ENCODE measurements around the gene MRGPRF.

Gene MRGPRF

GRCh38 chr11:68970921-68971636, 42.0 kb downstream of the MRGPRF start:
- Histone ChIP-seq H3K27ac (ENCODE audit: low read length) (no peak overlapping the region), H3K9me3 (ENCODE audit: control insufficient read depth in 2 of 2, low read length in 2 of 2) (peaks cover 0 to 2% of the 10 kb centered on the region in 2 donors), H3K4me3 (ENCODE audit: low read length in 2 of 2) (no peak overlapping the region), H3K36me3 (ENCODE audit: control insufficient read depth in 2 of 2, insufficient read depth in 2 of 2, low read length in 2 of 2) (no peaks in the 10 kb centered on the region), H3K4me1 (ENCODE audit: control insufficient read depth, insufficient read depth, low read length) (peaks cover 7% of the 10 kb centered on the region), H3K27me3 (ENCODE audit: control insufficient read depth in 1 of 2, insufficient read depth in 2 of 2, low read length in 2 of 2) (no peaks in the 10 kb centered on the region), H3K9ac (ENCODE audit: low read length in 2 of 2) (no peak overlapping the region)

- Histone ChIP-seq H3K27ac (ENCODE audit: low read length) (no peak overlapping the region), H3K36me3 (ENCODE audit: control insufficient read depth in 2 of 2, insufficient read depth in 2 of 2, low read length in 2 of 2) (no peaks in the 10 kb centered on the region), H3K9me3 (ENCODE audit: control insufficient read depth in 2 of 2, low read length in 2 of 2) (peaks cover 0 to 2% of the 10 kb centered on the region in 2 donors), H3K4me1 (ENCODE audit: control insufficient read depth, insufficient read depth, low read length) (peaks cover 7% of the 10 kb centered on the region), H3K27me3 (ENCODE audit: control insufficient read depth in 1 of 2, insufficient read depth in 2 of 2, low read length in 2 of 2) (no peaks in the 10 kb centered on the region), H3K4me3 (ENCODE audit: low read length in 2 of 2) (no peak overlapping the region), H3K9ac (ENCODE audit: low read length in 2 of 2) (no peak overlapping the region)
Measured at GRCh38 chr11:68969386-68969785, 43.7 kb downstream of the MRGPRF start.

GRCh38 chr11:68968306-68969250, 44.5 kb downstream of the MRGPRF start:
- no peaks in the 10 kb centered on the region for H3K36me3 ChIP-seq (ENCODE audit: control insufficient read depth in 2 of 2, insufficient read depth in 2 of 2, low read length in 2 of 2)
- H3K4me1 ChIP-seq (ENCODE audit: control insufficient read depth, insufficient read depth, low read length) = peaks cover 5% of the 10 kb centered on the region
- no peaks in the 10 kb centered on the region for H3K27me3 ChIP-seq (ENCODE audit: control insufficient read depth in 1 of 2, insufficient read depth in 2 of 2, low read length in 2 of 2)
- H3K9ac ChIP-seq (ENCODE audit: low read length in 2 of 2) = no peak overlapping the region
- no peak overlapping the region for H3K4me3 ChIP-seq (ENCODE audit: low read length in 2 of 2)
- H3K9me3 ChIP-seq (ENCODE audit: control insufficient read depth in 2 of 2, low read length in 2 of 2) = peaks cover 0 to 2% of the 10 kb centered on the region in 2 donors
- H3K27ac ChIP-seq (ENCODE audit: low read length) = no peak overlapping the region

GRCh38 chr11:68966894-68967780, 45.9 kb downstream of the MRGPRF start:
- H3K9me3 ChIP-seq (ENCODE audit: control insufficient read depth in 2 of 2, low read length in 2 of 2) = peaks cover 0 to 2% of the 10 kb centered on the region in 2 donors
- H3K27me3 ChIP-seq (ENCODE audit: control insufficient read depth in 1 of 2, insufficient read depth in 2 of 2, low read length in 2 of 2) = no peaks in the 10 kb centered on the region
- no peaks in the 10 kb centered on the region for H3K36me3 ChIP-seq (ENCODE audit: control insufficient read depth in 2 of 2, insufficient read depth in 2 of 2, low read length in 2 of 2)
- no peaks in the 10 kb centered on the region for H3K4me1 ChIP-seq (ENCODE audit: control insufficient read depth, insufficient read depth, low read length)
- H3K4me3 ChIP-seq (ENCODE audit: low read length in 2 of 2) = no peak overlapping the region
- H3K27ac ChIP-seq (ENCODE audit: low read length) = no peak overlapping the region
- H3K9ac ChIP-seq (ENCODE audit: low read length in 2 of 2) = no peak overlapping the region

GRCh38 chr11:68965901-68966853, 46.9 kb downstream of the MRGPRF start:
- Histone ChIP-seq H3K27me3 (ENCODE audit: control insufficient read depth in 1 of 2, insufficient read depth in 2 of 2, low read length in 2 of 2) (no peaks in the 10 kb centered on the region), H3K9me3 (ENCODE audit: control insufficient read depth in 2 of 2, low read length in 2 of 2) (peaks cover 0 to 2% of the 10 kb centered on the region in 2 donors), H3K27ac (ENCODE audit: low read length) (no peak overlapping the region), H3K4me1 (ENCODE audit: control insufficient read depth, insufficient read depth, low read length) (no peaks in the 10 kb centered on the region), H3K36me3 (ENCODE audit: control insufficient read depth in 2 of 2, insufficient read depth in 2 of 2, low read length in 2 of 2) (no peaks in the 10 kb centered on the region), H3K4me3 (ENCODE audit: low read length in 2 of 2) (no peak overlapping the region), H3K9ac (ENCODE audit: low read length in 2 of 2) (no peak overlapping the region)

GRCh38 chr11:68963779-68964178, 49.3 kb downstream of the MRGPRF start:
- no peaks in the 10 kb centered on the region for H3K27me3 ChIP-seq (ENCODE audit: control insufficient read depth in 1 of 2, insufficient read depth in 2 of 2, low read length in 2 of 2)
- no peak overlapping the region for H3K27ac ChIP-seq (ENCODE audit: low read length)
- no peaks in the 10 kb centered on the region for H3K36me3 ChIP-seq (ENCODE audit: control insufficient read depth in 2 of 2, insufficient read depth in 2 of 2, low read length in 2 of 2)
- peaks cover 0 to 2% of the 10 kb centered on the region in 2 donors for H3K9me3 ChIP-seq (ENCODE audit: control insufficient read depth in 2 of 2, low read length in 2 of 2)
- H3K4me3 ChIP-seq (ENCODE audit: low read length in 2 of 2) = no peak overlapping the region
- H3K4me1 ChIP-seq (ENCODE audit: control insufficient read depth, insufficient read depth, low read length) = no peaks in the 10 kb centered on the region
- no peak overlapping the region for H3K9ac ChIP-seq (ENCODE audit: low read length in 2 of 2)

- H3K4me3 ChIP-seq (ENCODE audit: low read length in 2 of 2) = no peak overlapping the region
- no peaks in the 10 kb centered on the region for H3K36me3 ChIP-seq (ENCODE audit: control insufficient read depth in 2 of 2, insufficient read depth in 2 of 2, low read length in 2 of 2)
- no peaks in the 10 kb centered on the region for H3K27me3 ChIP-seq (ENCODE audit: control insufficient read depth in 1 of 2, insufficient read depth in 2 of 2, low read length in 2 of 2)
- H3K9me3 ChIP-seq (ENCODE audit: control insufficient read depth in 2 of 2, low read length in 2 of 2) = peaks cover 0 to 9% of the 10 kb centered on the region in 2 donors
- H3K27ac ChIP-seq (ENCODE audit: low read length) = no peak overlapping the region
- H3K9ac ChIP-seq (ENCODE audit: low read length in 2 of 2) = no peak overlapping the region
- H3K4me1 ChIP-seq (ENCODE audit: control insufficient read depth, insufficient read depth, low read length) = no peaks in the 10 kb centered on the region
Measured at GRCh38 chr11:68962527-68963250, 50.4 kb downstream of the MRGPRF start.

GRCh38 chr11:68961245-68961644, 51.8 kb downstream of the MRGPRF start:
- Histone ChIP-seq H3K27me3 (ENCODE audit: control insufficient read depth in 1 of 2, insufficient read depth in 2 of 2, low read length in 2 of 2) (no peaks in the 10 kb centered on the region), H3K4me1 (ENCODE audit: control insufficient read depth, insufficient read depth, low read length) (peaks cover 9% of the 10 kb centered on the region), H3K27ac (ENCODE audit: low read length) (no peak overlapping the region), H3K9me3 (ENCODE audit: control insufficient read depth in 2 of 2, low read length in 2 of 2) (peaks cover 0 to 8% of the 10 kb centered on the region in 2 donors), H3K9ac (ENCODE audit: low read length in 2 of 2) (no peak overlapping the region), H3K36me3 (ENCODE audit: control insufficient read depth in 2 of 2, insufficient read depth in 2 of 2, low read length in 2 of 2) (no peaks in the 10 kb centered on the region), H3K4me3 (ENCODE audit: low read length in 2 of 2) (no peak overlapping the region)

GRCh38 chr11:68960294-68961071, 52.6 kb downstream of the MRGPRF start:
- Histone ChIP-seq H3K27me3 (ENCODE audit: control insufficient read depth in 1 of 2, insufficient read depth in 2 of 2, low read length in 2 of 2) (no peaks in the 10 kb centered on the region), H3K36me3 (ENCODE audit: control insufficient read depth in 2 of 2, insufficient read depth in 2 of 2, low read length in 2 of 2) (no peaks in the 10 kb centered on the region), H3K27ac (ENCODE audit: low read length) (no peak overlapping the region), H3K4me1 (ENCODE audit: control insufficient read depth, insufficient read depth, low read length) (peaks cover 13% of the 10 kb centered on the region), H3K4me3 (ENCODE audit: low read length in 2 of 2) (no peak overlapping the region), H3K9me3 (ENCODE audit: control insufficient read depth in 2 of 2, low read length in 2 of 2) (peaks cover 0 to 6% of the 10 kb centered on the region in 2 donors), H3K9ac (ENCODE audit: low read length in 2 of 2) (no peak overlapping the region)

Data from stomach smooth muscle (tissue), 2 donors.